Endothelial cell of umbilical vein (primary cell): ENCODE results near the gene WDR7.

Source experiments
- CTCF ChIP-seq, 2 donors: IDR thresholded peaks; 1 replicate in 1 of 2; 2 replicates in 1 of 2; pipeline ENCODE4 v1.5.1; 2011; ENCODE audit warnings: low read length in 2 of 2, mild to moderate bottlenecking in 2 of 2, moderate library complexity in 2 of 2, control low read depth in 1 of 2, inconsistent platforms in 1 of 2, low read depth in 1 of 2; ENCODE audit not compliant: insufficient read depth in 1 of 2; ENCODE audit errors: extremely low read depth in 1 of 2
- EZH2 ChIP-seq: IDR thresholded peaks from 2 replicates; pipeline ENCODE4 v1.6.1; 2012; ENCODE audit warnings: borderline replicate concordance, low read depth, mild to moderate bottlenecking, moderate library complexity, low read length, inconsistent platforms; ENCODE audit not compliant: severe bottlenecking
- MAX ChIP-seq: IDR thresholded peaks from 2 replicates; pipeline ENCODE4 v1.6.1; 2011; ENCODE audit not compliant: insufficient read depth, insufficient read length
- POLR2A ChIP-seq: IDR thresholded peaks from 2 replicates; pipeline ENCODE4 v1.6.1; 2012; ENCODE audit warnings: low read depth, mild to moderate bottlenecking, control low read depth, low read length

- TF ChIP-seq POLR2A = no peak
- no peak for TF ChIP-seq EZH2
- peak; percentile 18 to 39 for TF ChIP-seq CTCF (IDR thresholded peaks at IDR 0.05; ENCODE audit: extremely low read depth in 1 of 2, insufficient read depth in 1 of 2, low read depth in 1 of 2, low read length in 2 of 2)
- TF ChIP-seq MAX = no peak
These were observed 5.6 kb upstream of the WDR7 start for GRCh38 chr18:56645415-56646016.
